SK-N-SH (cell line): ENCODE data around the gene INHBA. TPM values are rescaled to one million over a fixed set of nuclear protein-coding genes. Genes with fewer than 3 reads are reported as not detected.
A peak's percentile ranks its signal among the peaks of the same experiment; 100 is the strongest.

Source experiments
- CTCF ChIA-PET: fragments of 300-600, 350-600 bp; formaldehyde crosslinking; extraction: SDS; loops from one replicate; lab custom pipeline; 2021; lab: Yijun Ruan, JAX
- POLR2A ChIA-PET: fragments of 350-600 bp; sonication (Branson Sonifier 250); formaldehyde crosslinking; extraction: SDS; loops from one replicate; lab custom pipeline; 2020; ENCODE audit warnings: antibody characterized with exemption, inconsistent platforms; lab: Yijun Ruan, JAX
- DNase-seq: peaks from one replicate; pipeline ENCODE4 v3.0.0; 2012
- H2AFZ ChIP-seq: fragments of 200-600 bp; sonication (generic); 2 replicates; pipeline ENCODE4 v1.8.1; 2016; ENCODE audit warnings: antibody characterized with exemption, mild to moderate bottlenecking, low read depth
- H3F3A ChIP-seq: fragments of 200-600 bp; sonication (generic); replicated peaks from 2 replicates; pipeline ENCODE3; 2016; ENCODE audit warnings: antibody characterized with exemption, mild to moderate bottlenecking; ENCODE audit not compliant: insufficient read depth
- H3K27ac ChIP-seq, 2 experiments: fragments of 200-500 bp in 1 of 2; fragments of 200-600 bp in 1 of 2; sonication (Bioruptor generic) in 1 of 2; sonication (generic), shearing (Covaris generic) in 1 of 2; 2 replicates each; pipeline versions ENCODE4 v1.5.1 to v1.6.1; 2014 to 2016; ENCODE audit warnings: low read depth in 2 of 2, inconsistent platforms in 1 of 2, low read length in 1 of 2, mild to moderate bottlenecking in 1 of 2, mixed read lengths in 1 of 2
- H3K27me3 ChIP-seq: fragments of 200-600 bp; sonication (generic), shearing (Covaris generic); 2 replicates; pipeline ENCODE4 v1.6.1; 2016; ENCODE audit warnings: mixed run types; ENCODE audit not compliant: insufficient read depth
- H3K36me3 ChIP-seq, 2 experiments: fragments of 200-500 bp in 1 of 2; fragments of 200-600 bp in 1 of 2; sonication (Bioruptor generic) in 1 of 2; sonication (generic) in 1 of 2; replicated peaks in 1 of 2; 2 replicates each; pipeline versions ENCODE3 to v1.5.1; 2014 to 2016; ENCODE audit warnings: low read length in 1 of 2, mild to moderate bottlenecking in 1 of 2; ENCODE audit not compliant: insufficient read depth in 2 of 2, control insufficient read depth in 1 of 2
- H3K4me1 ChIP-seq, 2 experiments: fragments of 200-500 bp in 1 of 2; fragments of 200-600 bp in 1 of 2; sonication (Bioruptor generic) in 1 of 2; sonication (generic), shearing (Covaris generic) in 1 of 2; 2 replicates each; pipeline versions ENCODE4 v1.5.1 to v1.6.1; 2014 to 2016; ENCODE audit warnings: low read depth in 1 of 2, low read length in 1 of 2, mixed run types in 1 of 2; ENCODE audit not compliant: insufficient read depth in 2 of 2, control insufficient read depth in 1 of 2
- H3K4me2 ChIP-seq: fragments of 200-600 bp; sonication (generic), shearing (Covaris generic); 2 replicates; pipeline ENCODE4 v1.6.1; 2017; ENCODE audit warnings: mixed run types
- H3K4me3 ChIP-seq, 2 experiments: fragments of 200-500 bp in 1 of 2; fragments of 200-600 bp in 1 of 2; sonication (Bioruptor generic) in 1 of 2; sonication (generic), shearing (Covaris generic) in 1 of 2; 2 replicates each; pipeline versions ENCODE4 v1.5.1 to v1.8.1; 2014 to 2016; ENCODE audit warnings: low read depth in 2 of 2, inconsistent platforms in 1 of 2, low read length in 1 of 2, mild to moderate bottlenecking in 1 of 2, mixed read lengths in 1 of 2, moderate library complexity in 1 of 2
- H3K79me2 ChIP-seq: fragments of 200-600 bp; sonication (generic); 2 replicates; pipeline ENCODE4 v1.8.1; 2017; ENCODE audit warnings: mild to moderate bottlenecking; ENCODE audit not compliant: insufficient read depth
- H3K9ac ChIP-seq: fragments of 200-600 bp; sonication (generic); 2 replicates; pipeline ENCODE4 v1.6.1; 2017; ENCODE audit warnings: mixed run types
- H3K9me2 ChIP-seq: fragments of 200-600 bp; sonication (generic); 2 replicates; pipeline ENCODE4 v1.6.1; 2017; ENCODE audit warnings: mixed run types
- H3K9me3 ChIP-seq: fragments of 200-600 bp; sonication (generic); 2 replicates; pipeline ENCODE4 v1.6.1; 2017; ENCODE audit warnings: mixed run types, mild to moderate bottlenecking, moderate library complexity
- H4K20me1 ChIP-seq: fragments of 200-600 bp; sonication (generic); 2 replicates; pipeline ENCODE4 v1.6.1; 2017; ENCODE audit warnings: mild to moderate bottlenecking, mixed run types; ENCODE audit not compliant: insufficient read depth
- ELF1 ChIP-seq: IDR thresholded peaks from 2 replicates; pipeline ENCODE4 v1.4.0; 2012
- EP300 ChIP-seq, 2 experiments: IDR thresholded peaks; 2 replicates each; pipeline versions ENCODE4 v1.4.0 to v1.6.1; 2012; ENCODE audit warnings: borderline replicate concordance in 1 of 2, low read depth in 1 of 2, low read length in 1 of 2
- FOSL2 ChIP-seq: IDR thresholded peaks from 2 replicates; pipeline ENCODE4 v1.4.0; 2012; ENCODE audit warnings: low read depth, mild to moderate bottlenecking, moderate library complexity, borderline replicate concordance
- FOXJ3 ChIP-seq: sonication (generic); formaldehyde crosslinking; IDR thresholded peaks from 2 replicates; pipeline ENCODE4 v1.5.1; 2020; ENCODE audit warnings: mild to moderate bottlenecking, missing genetic modification reagents
- GABPA ChIP-seq: IDR thresholded peaks from 2 replicates; pipeline ENCODE4 v1.4.0; 2012; ENCODE audit warnings: low read depth, mild to moderate bottlenecking
- JUND ChIP-seq: IDR thresholded peaks from 2 replicates; pipeline ENCODE4 v1.4.0; 2012
- MXI1 ChIP-seq: IDR thresholded peaks from 2 replicates; pipeline ENCODE4 v1.6.1; 2012; ENCODE audit warnings: mild to moderate bottlenecking, low read depth, low read length, improper control_type of control experiment
- NFIC ChIP-seq: IDR thresholded peaks from 2 replicates; pipeline ENCODE4 v1.4.0; 2012; ENCODE audit warnings: borderline replicate concordance
- PBX3 ChIP-seq: IDR thresholded peaks from 2 replicates; pipeline ENCODE4; 2012
- POLR2AphosphoS5 ChIP-seq: IDR thresholded peaks from 2 replicates; pipeline ENCODE4 v1.6.1; 2012; ENCODE audit warnings: low read depth, low read length
- RCOR1 ChIP-seq: fragments of 150-350 bp; IDR thresholded peaks from 2 replicates; pipeline ENCODE4 v1.6.1; 2017; ENCODE audit warnings: antibody characterized with exemption, low read length
- RXRA ChIP-seq: IDR thresholded peaks from 2 replicates; pipeline ENCODE4 v1.4.0; 2012; ENCODE audit warnings: low read depth, mild to moderate bottlenecking, borderline replicate concordance
- SIN3A ChIP-seq: IDR thresholded peaks from 2 replicates; pipeline ENCODE4 v1.6.1; 2012; ENCODE audit warnings: low read depth, mild to moderate bottlenecking, low read length, moderate library complexity, borderline replicate concordance
- SMC3 ChIP-seq: IDR thresholded peaks from 2 replicates; pipeline ENCODE4 v1.6.1; 2012; ENCODE audit warnings: low read depth, low read length, improper control_type of control experiment
- TCF12 ChIP-seq: IDR thresholded peaks from 2 replicates; pipeline ENCODE4 v1.4.0; 2012
- ZBTB33 ChIP-seq: IDR thresholded peaks from 2 replicates; pipeline ENCODE4 v1.4.0; 2012; ENCODE audit warnings: low read depth, borderline replicate concordance
- WGBS: methylation state at CpG from one replicate; pipeline ENCODE4 v1.1.6; 2017; ENCODE audit warnings: low lambda C conversion rate; 5-methylcytosine and 5-hydroxymethylcytosine counted together
- polyA plus RNA-seq, 3 experiments: library from polyadenylated mRNA; depleted of rRNA; stranded (reverse); fragments of >200 nt; gene quantifications; 2 replicates each; pipeline ENCODE4 v1.2.3, GENCODE V29; 2012
- TF ChIP-seq, protein P1 (sequence below): IDR thresholded peaks from 2 replicates; pipeline ENCODE4 v1.4.0; 2012; ENCODE audit warnings: low read depth, borderline replicate concordance
- TF ChIP-seq, protein P2 (sequence below): IDR thresholded peaks from 2 replicates; pipeline ENCODE4 v1.4.0; 2012; ENCODE audit warnings: low read depth

Gene INHBA
- polyA plus RNA-seq, 1 of the 3 experiments (the other 2 are of a cell fraction), result 81.0 TPM

DNA sequence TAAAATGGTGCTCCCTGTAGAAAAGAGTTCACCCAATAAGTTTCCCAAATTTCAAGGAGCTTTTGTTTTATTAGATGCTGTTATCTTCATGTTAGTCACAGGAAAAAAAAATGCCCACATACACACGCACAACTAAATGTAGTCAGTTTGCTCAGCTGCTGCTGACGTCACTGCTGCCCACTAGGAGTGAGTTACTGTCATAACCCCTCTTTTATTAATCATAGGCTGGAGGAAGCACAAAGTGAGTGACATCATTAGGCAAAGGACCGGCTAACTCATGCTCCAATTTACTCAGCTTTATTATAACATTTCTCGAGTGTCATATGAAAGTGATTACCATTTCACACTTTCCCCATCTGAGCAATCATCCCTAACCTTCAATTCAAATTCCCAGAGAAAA is 6.7 kb upstream of the INHBA start:
- DNase-seq, result no peak
- WGBS, result 39% methylated on average over 4 of the region's 4 CpGs
- Histone ChIP-seq H3K4me3 (no peak overlapping the region), H3K27ac (peak overlapping the region in 1 of 2 experiments; percentile 39; a peak in 2 of 4 replicates), H2AFZ (no peak overlapping the region), H3F3A (peaks cover 27% of the 10 kb centered on the region)
- TF ChIP-seq GABPA (no peak), EP300 (IDR thresholded peaks at IDR 0.05; ENCODE audit: borderline replicate concordance in 1 of 2, low read depth in 1 of 2, low read length in 1 of 2) (peak in 1 of 2 experiments; percentile 11; a peak in 1 of 4 replicates), RXRA (no peak), JUND (peak; percentile 38; the same call in 1 of the 2 replicates), SIN3A (no peak), SMC3 (no peak), FOSL2 (peak; percentile 40; the same call in 1 of the 2 replicates), NFIC (no peak), RCOR1 (no peak), MXI1 (no peak), TCF12 (peak; percentile 36; the same call in 1 of the 2 replicates), ELF1 (no peak), PBX3 (peak; percentile 62), POLR2AphosphoS5 (no peak), FOXJ3 (CRISPR knock-in tag) (no peak), ZBTB33 (no peak)
- TF ChIP-seq, protein P1, sequence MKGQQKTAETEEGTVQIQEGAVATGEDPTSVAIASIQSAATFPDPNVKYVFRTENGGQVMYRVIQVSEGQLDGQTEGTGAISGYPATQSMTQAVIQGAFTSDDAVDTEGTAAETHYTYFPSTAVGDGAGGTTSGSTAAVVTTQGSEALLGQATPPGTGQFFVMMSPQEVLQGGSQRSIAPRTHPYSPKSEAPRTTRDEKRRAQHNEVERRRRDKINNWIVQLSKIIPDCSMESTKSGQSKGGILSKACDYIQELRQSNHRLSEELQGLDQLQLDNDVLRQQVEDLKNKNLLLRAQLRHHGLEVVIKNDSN, result no peak
- TF ChIP-seq, protein P2, sequence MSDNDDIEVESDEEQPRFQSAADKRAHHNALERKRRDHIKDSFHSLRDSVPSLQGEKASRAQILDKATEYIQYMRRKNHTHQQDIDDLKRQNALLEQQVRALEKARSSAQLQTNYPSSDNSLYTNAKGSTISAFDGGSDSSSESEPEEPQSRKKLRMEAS, result no peak
- TF ChIP-seq, all 33 proteins: peak for 5
- no peaks in the 10 kb centered on the region for H3K9me2 ChIP-seq
- ChIA-PET CTCF (interaction anchor here (1.0 to 11.0 kb wide), 5 partner anchors 15 to 1575 kb away, joined by 3 to 148 read pairs (median 5); partner anchors contain the start of genes MPLKIP and SUGCT), POLR2A (no interaction called here)
- peaks cover 11% of the 10 kb centered on the region; the same call in 1 of the 2 replicates for H3K79me2 ChIP-seq
- H3K27me3 ChIP-seq, result no peaks in the 10 kb centered on the region
- H3K4me2 ChIP-seq, result no peak overlapping the region
- no peaks in the 10 kb centered on the region for H3K9me3 ChIP-seq
- no peaks in the 10 kb centered on the region for H4K20me1 ChIP-seq
- H3K4me1 ChIP-seq, result peaks cover 13 to 16% of the 10 kb centered on the region in 2 experiments; a peak in 3 of 4 replicates
- H3K9ac ChIP-seq, result no peak overlapping the region
- H3K36me3 ChIP-seq, result no peaks in the 10 kb centered on the region
